Measurements from ENCODE around the gene TAF6. TPM values are rescaled to one million over a fixed set of nuclear protein-coding genes. Genes with fewer than 3 reads are reported as not detected.

Gene TAF6
- total and polyA plus RNA-seq, 9 donors: 14.1 to 41.0 (median 34.9) TPM

- Histone ChIP-seq H3K27me3 (ENCODE audit: control insufficient read depth, insufficient read depth, low read length) (no peaks in the 10 kb centered on the region), H3K36me3 (ENCODE audit: control insufficient read depth, insufficient read depth, low read length) (peaks cover 87% of the 10 kb centered on the region), H3K27ac (ENCODE audit: low read length) (no peak overlapping the region), H3K4me3 (ENCODE audit: low read length) (no peak overlapping the region), H3K4me1 (ENCODE audit: control insufficient read depth, insufficient read depth, low read length) (peaks cover 26% of the 10 kb centered on the region), H3K9me3 (replicated peaks; ENCODE audit: control insufficient read depth, low read depth, low read length) (no peaks in the 10 kb centered on the region)
- 83% methylated on average over 8 of the region's 16 CpGs for WGBS (ENCODE audit: insufficient coverage)
- no peak for DNase-seq
These were observed 25.2 kb downstream of the TAF6 start for GRCh38 chr7:100093925-100094486.

DNA sequence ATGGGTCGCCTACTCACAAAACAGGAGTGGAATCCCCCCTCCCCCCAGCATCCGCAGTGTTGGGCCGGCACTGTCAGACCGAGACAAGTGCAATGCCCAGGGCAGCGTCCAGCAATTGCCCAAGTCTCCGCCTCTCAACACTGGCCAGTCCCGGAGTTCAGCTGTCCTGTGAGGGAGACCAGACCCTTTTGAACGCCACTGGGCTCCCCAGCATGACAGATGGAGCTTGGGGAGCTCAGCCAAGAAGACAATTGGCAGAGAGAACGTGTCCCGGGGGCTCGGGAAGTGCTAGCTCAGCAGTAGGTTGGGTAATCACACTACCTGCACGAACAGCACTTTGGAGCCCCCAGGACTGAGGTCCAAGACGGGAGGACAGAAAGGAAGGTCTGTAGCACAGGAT, 25.7 kb downstream of the TAF6 start:
- Histone ChIP-seq H3K4me1 (ENCODE audit: control insufficient read depth, insufficient read depth, low read length) (peaks cover 24% of the 10 kb centered on the region), H3K27ac (ENCODE audit: low read length) (no peak overlapping the region), H3K36me3 (ENCODE audit: control insufficient read depth, insufficient read depth, low read length) (peaks cover 82% of the 10 kb centered on the region), H3K27me3 (ENCODE audit: control insufficient read depth, insufficient read depth, low read length) (no peaks in the 10 kb centered on the region), H3K9me3 (replicated peaks; ENCODE audit: control insufficient read depth, low read depth, low read length) (no peaks in the 10 kb centered on the region), H3K4me3 (ENCODE audit: low read length) (no peak overlapping the region)
- no peak for DNase-seq
- 55% methylated on average over 11 of the region's 13 CpGs for WGBS (ENCODE audit: insufficient coverage)

DNA sequence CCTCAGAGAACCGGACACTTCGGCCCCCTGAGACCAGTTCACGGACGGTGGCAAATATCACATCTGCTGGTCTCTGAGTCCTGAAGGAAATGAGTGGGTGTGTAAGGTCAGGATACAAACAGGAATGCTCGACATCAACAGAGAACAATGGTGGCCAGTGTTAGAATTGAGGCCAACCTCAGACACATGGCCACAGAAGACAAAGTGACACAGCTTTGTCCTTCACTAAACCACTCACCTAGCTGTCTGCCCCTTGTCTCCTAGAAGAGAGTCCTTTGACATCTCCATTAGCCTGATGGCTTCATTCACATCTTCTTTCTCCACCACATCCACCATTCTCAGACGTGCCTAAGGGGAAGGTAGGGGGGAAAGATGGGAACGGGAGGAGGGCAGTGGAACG, 26.1 kb downstream of the TAF6 start:
- Histone ChIP-seq H3K4me1 (ENCODE audit: control insufficient read depth, insufficient read depth, low read length) (peaks cover 28% of the 10 kb centered on the region), H3K36me3 (ENCODE audit: control insufficient read depth, insufficient read depth, low read length) (peaks cover 78% of the 10 kb centered on the region), H3K27ac (ENCODE audit: low read length) (no peak overlapping the region)

DNA sequence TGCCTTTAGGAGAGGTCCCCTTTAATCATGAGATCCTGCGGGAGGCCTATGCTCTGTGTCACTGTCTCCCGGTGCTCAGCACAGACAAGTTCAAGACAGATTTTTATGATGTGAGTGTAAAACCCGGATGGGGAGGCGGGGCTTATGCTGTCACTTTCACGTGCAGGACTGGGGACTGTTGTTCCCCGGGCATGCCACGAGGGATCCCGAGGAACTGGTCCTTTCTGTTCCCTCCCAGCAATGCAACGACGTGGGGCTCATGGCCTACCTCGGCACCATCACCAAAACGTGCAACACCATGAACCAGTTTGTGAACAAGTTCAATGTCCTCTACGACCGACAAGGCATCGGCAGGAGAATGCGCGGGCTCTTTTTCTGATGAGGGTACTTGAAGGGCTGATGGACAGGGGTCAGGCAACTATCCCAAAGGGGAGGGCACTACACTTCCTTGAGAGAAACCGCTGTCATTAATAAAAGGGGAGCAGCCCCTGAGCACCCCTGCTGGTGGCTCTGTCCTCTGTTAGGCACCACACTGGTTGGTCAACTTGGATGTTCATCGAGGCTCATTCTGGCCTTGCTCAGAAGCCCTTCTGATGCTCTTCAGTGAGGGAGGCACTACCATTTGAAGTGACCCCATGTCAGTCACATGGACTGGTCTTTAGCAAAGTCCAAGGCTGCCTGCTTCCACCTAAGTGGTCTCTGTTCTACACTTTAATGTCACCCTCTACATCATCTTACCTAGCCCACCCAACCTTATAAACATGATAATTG, 27.6 kb downstream of the TAF6 start:
- no peaks in the 10 kb centered on the region for H3K27me3 ChIP-seq (ENCODE audit: control insufficient read depth, insufficient read depth, low read length)
- H3K36me3 ChIP-seq (ENCODE audit: control insufficient read depth, insufficient read depth, low read length): peaks cover 65% of the 10 kb centered on the region
- no peaks in the 10 kb centered on the region for H3K9me3 ChIP-seq (replicated peaks; ENCODE audit: control insufficient read depth, low read depth, low read length)
- no peak for DNase-seq
- WGBS (ENCODE audit: insufficient coverage): 36% methylated on average over 12 of the region's 19 CpGs
- H3K4me3 ChIP-seq (ENCODE audit: low read length): no peak overlapping the region
- no peak overlapping the region for H3K27ac ChIP-seq (ENCODE audit: low read length)
- peaks cover 30% of the 10 kb centered on the region for H3K4me1 ChIP-seq (ENCODE audit: control insufficient read depth, insufficient read depth, low read length)

More for the DNA sequence above, 26.1 kb downstream of the TAF6 start:
- Histone ChIP-seq H3K4me3 (ENCODE audit: low read length) (no peak overlapping the region), H3K27me3 (ENCODE audit: control insufficient read depth, insufficient read depth, low read length) (no peaks in the 10 kb centered on the region), H3K9me3 (replicated peaks; ENCODE audit: control insufficient read depth, low read depth, low read length) (no peaks in the 10 kb centered on the region)
- DNase-seq: no peak
- WGBS (ENCODE audit: insufficient coverage): 43% methylated on average over 4 of the region's 8 CpGs

GRCh38 chr7:100090527-100091410, 28.4 kb downstream of the TAF6 start:
- DNase-seq: no peak
- no peak overlapping the region for H3K4me3 ChIP-seq (ENCODE audit: low read length)
- H3K27me3 ChIP-seq (ENCODE audit: control insufficient read depth, insufficient read depth, low read length): peaks cover under 1% of the 10 kb centered on the region
- H3K9me3 ChIP-seq (replicated peaks; ENCODE audit: control insufficient read depth, low read depth, low read length): no peaks in the 10 kb centered on the region
- no peak overlapping the region for H3K27ac ChIP-seq (ENCODE audit: low read length)
- peaks cover 30% of the 10 kb centered on the region for H3K4me1 ChIP-seq (ENCODE audit: control insufficient read depth, insufficient read depth, low read length)
- WGBS (ENCODE audit: insufficient coverage): 88% methylated on average over 7 of the region's 14 CpGs
- peaks cover 56% of the 10 kb centered on the region for H3K36me3 ChIP-seq (ENCODE audit: control insufficient read depth, insufficient read depth, low read length)

DNA sequence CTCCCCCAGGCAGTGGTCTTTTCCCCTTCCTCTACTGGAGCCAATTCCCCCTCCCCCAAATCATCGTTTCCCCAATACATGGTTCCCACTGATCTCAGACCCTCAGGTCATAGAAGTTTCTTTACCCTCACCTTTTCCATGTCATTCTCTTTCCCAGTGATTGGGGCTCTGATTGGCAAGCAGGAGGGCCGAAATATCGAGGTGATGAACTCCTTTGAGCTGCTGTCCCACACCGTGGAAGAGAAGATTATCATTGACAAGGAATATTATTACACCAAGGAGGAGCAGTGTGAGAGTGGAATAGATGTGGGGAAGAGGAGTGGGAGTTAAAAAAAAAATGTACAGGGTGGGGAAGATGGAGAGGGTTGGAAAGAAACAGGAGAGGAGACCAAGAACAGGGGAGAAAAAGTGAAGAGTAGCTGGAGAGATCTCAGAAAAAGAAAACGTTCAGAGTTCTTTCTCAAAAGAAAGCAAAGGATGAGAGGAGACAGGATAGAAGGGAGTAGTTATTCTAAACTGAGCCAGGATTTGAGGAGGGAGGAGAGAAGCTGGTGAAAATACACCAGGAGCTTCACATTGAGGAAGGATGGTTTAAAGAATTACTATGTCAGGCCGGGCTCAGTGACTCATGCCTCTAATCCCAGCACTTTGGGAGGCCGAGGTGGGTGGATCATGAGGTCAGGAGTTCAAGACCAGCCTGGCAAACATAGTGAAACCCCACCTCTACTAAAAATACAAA, 29.5 kb downstream of the TAF6 start:
- Histone ChIP-seq H3K27me3 (ENCODE audit: control insufficient read depth, insufficient read depth, low read length) (peaks cover 2% of the 10 kb centered on the region), H3K4me1 (ENCODE audit: control insufficient read depth, insufficient read depth, low read length) (peaks cover 30% of the 10 kb centered on the region), H3K9me3 (replicated peaks; ENCODE audit: control insufficient read depth, low read depth, low read length) (no peaks in the 10 kb centered on the region), H3K4me3 (ENCODE audit: low read length) (peak overlapping the region; percentile 97), H3K27ac (ENCODE audit: low read length) (peak overlapping the region; percentile 82), H3K36me3 (ENCODE audit: control insufficient read depth, insufficient read depth, low read length) (peaks cover 45% of the 10 kb centered on the region)
- 38% methylated on average over 1 of the region's 7 CpGs for WGBS (ENCODE audit: insufficient coverage)
- no peak for DNase-seq

- H3K36me3 ChIP-seq (ENCODE audit: control insufficient read depth, insufficient read depth, low read length): peaks cover 37% of the 10 kb centered on the region
- peaks cover 26% of the 10 kb centered on the region for H3K4me1 ChIP-seq (ENCODE audit: control insufficient read depth, insufficient read depth, low read length)
- no peaks in the 10 kb centered on the region for H3K9me3 ChIP-seq (replicated peaks; ENCODE audit: control insufficient read depth, low read depth, low read length)
- peak; percentile 92 for DNase-seq
- peak within 1 kb of the TSS; percentile 97 for H3K4me3 ChIP-seq (ENCODE audit: low read length)
- H3K27ac ChIP-seq (ENCODE audit: low read length): peak within 1 kb of the TSS; percentile 82
- WGBS (ENCODE audit: insufficient coverage): under 1% methylated on average over 47 of the region's 68 CpGs
- H3K27me3 ChIP-seq (ENCODE audit: control insufficient read depth, insufficient read depth, low read length): peaks cover 4% of the 10 kb centered on the region
These were observed 30.3 kb downstream of the TAF6 start, which contains the start of gene COPS6 for GRCh38 chr7:100088621-100089457. COPS6 (plus strand) TSS chr7:100088969; CDS start chr7:100088991, 22 bp downstream.

DNA sequence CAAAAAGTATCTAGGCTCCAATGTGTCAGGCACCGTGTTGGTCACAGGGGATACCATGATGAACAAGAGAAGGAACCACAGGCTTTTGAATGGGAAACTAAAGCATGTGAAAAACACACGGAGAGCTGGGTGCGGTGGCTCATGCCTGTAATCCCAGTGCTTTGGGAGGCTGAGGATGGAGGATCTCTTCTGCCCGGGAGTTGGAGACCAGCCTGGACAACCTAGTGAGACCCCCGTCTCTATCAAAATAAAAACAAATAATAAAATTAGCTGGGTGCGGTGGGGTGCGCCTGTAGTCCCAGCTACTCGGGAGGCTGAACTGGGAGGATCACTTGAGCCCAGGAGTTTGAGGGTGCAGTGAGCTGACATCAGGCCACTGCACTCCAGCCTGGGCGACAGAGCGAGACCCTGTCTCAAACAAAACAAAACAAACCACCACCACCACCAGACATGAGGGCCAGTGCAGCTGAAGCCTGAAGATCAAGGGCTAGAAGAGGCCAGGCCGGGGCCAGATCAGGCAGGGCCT, 31.0 kb downstream of the TAF6 start:
- Histone ChIP-seq H3K4me3 (ENCODE audit: low read length) (peak overlapping the region; percentile 97), H3K9me3 (replicated peaks; ENCODE audit: control insufficient read depth, low read depth, low read length) (no peaks in the 10 kb centered on the region), H3K27me3 (ENCODE audit: control insufficient read depth, insufficient read depth, low read length) (peaks cover 8% of the 10 kb centered on the region), H3K36me3 (ENCODE audit: control insufficient read depth, insufficient read depth, low read length) (peaks cover 30% of the 10 kb centered on the region), H3K4me1 (ENCODE audit: control insufficient read depth, insufficient read depth, low read length) (peaks cover 21% of the 10 kb centered on the region), H3K27ac (ENCODE audit: low read length) (peak overlapping the region; percentile 65)
- no peak for DNase-seq
- WGBS (ENCODE audit: insufficient coverage): 70% methylated on average over 2 of the region's 11 CpGs

All from muscle of leg (tissue), 11 donors.